HepG2 (cell line): Measurements from ENCODE around the gene MRPL38. TPM values are rescaled to one million over a fixed set of nuclear protein-coding genes. Genes with fewer than 3 reads are reported as not detected.

Source experiments
- ADNP ChIP-seq: sonication (generic); formaldehyde crosslinking; IDR thresholded peaks from 2 replicates; pipeline ENCODE4 v1.4.0; 2020; ENCODE audit warnings: missing genetic modification reagents
- ATF7 ChIP-seq, 2 experiments: fragments of 450-650 bp in 1 of 2; sonication (generic) in 1 of 2; formaldehyde crosslinking in 1 of 2; IDR thresholded peaks; 2 replicates each; pipeline versions ENCODE4 v1.4.0 to v1.6.1; 2016 to 2020; ENCODE audit warnings: antibody characterized with exemption in 1 of 2, mild to moderate bottlenecking in 1 of 2, missing genetic modification reagents in 1 of 2
- CENPT ChIP-seq: sonication (generic); formaldehyde crosslinking; IDR thresholded peaks from 2 replicates; pipeline ENCODE4 v1.8.0; 2022; ENCODE audit warnings: low read depth, mild to moderate bottlenecking, moderate library complexity, missing genetic modification reagents
- IRF2 ChIP-seq: IDR thresholded peaks from 2 replicates; pipeline ENCODE4 v1.6.1; 2018; ENCODE audit warnings: missing genetic modification reagents, missing compliant biosample characterization
- KLF15 ChIP-seq: sonication (generic); formaldehyde crosslinking; IDR thresholded peaks from 2 replicates; pipeline ENCODE4 v1.8.1; 2023; ENCODE audit warnings: borderline replicate concordance, mild to moderate bottlenecking, inconsistent platforms, missing genetic modification reagents, mixed read lengths
- MAZ ChIP-seq, 2 experiments: sonication (generic) in 1 of 2; formaldehyde crosslinking in 1 of 2; IDR thresholded peaks; 2 replicates each; pipeline versions ENCODE4 v1.5.0 to v1.6.1; 2012 to 2020; ENCODE audit warnings: low read depth in 2 of 2, mild to moderate bottlenecking in 2 of 2, borderline replicate concordance in 1 of 2, improper control_type of control experiment in 1 of 2, low read length in 1 of 2, missing genetic modification reagents in 1 of 2, moderate library complexity in 1 of 2
- PRDM4 ChIP-seq: sonication (generic); formaldehyde crosslinking; IDR thresholded peaks from 2 replicates; pipeline ENCODE4 v1.9.0; 2021; ENCODE audit warnings: missing genetic modification reagents, borderline replicate concordance
- TBP ChIP-seq: sonication (generic); formaldehyde crosslinking; IDR thresholded peaks from 2 replicates; pipeline ENCODE4 v1.5.0; 2020; ENCODE audit warnings: missing genetic modification reagents
- ZNF121 ChIP-seq: sonication (generic); formaldehyde crosslinking; IDR thresholded peaks from 2 replicates; pipeline ENCODE4 v1.5.0; 2020; ENCODE audit warnings: mild to moderate bottlenecking, missing genetic modification reagents
- ZNF547 ChIP-seq: sonication (generic); formaldehyde crosslinking; IDR thresholded peaks from 2 replicates; pipeline ENCODE4 v1.5.1; 2020; ENCODE audit warnings: mild to moderate bottlenecking, missing genetic modification reagents
- ZNF607 ChIP-seq: sonication (generic); formaldehyde crosslinking; IDR thresholded peaks from 2 replicates; pipeline ENCODE4 v1.5.1; 2020; ENCODE audit warnings: missing genetic modification reagents, mild to moderate bottlenecking, borderline replicate concordance
- ZSCAN29 ChIP-seq: sonication (generic); formaldehyde crosslinking; conservative IDR thresholded peaks from 2 replicates; pipeline ENCODE4 v1.4.0; 2020; ENCODE audit warnings: mild to moderate bottlenecking, missing genetic modification reagents
- polyA plus RNA-seq, 8 experiments: library from polyadenylated mRNA; depleted of rRNA in 3 of 8; stranded (reverse) in 7 of 8; unstranded in 1 of 8; fragments of >200 nt; fragmentation: Illumina TruSeq in 4 of 8; extraction: Trizol in 4 of 8; gene quantifications; 2 replicates each; pipeline versions ENCODE4 v1.2.1 to v1.2.3, GENCODE V29; 2011 to 2016; ENCODE audit warnings: low read depth in 4 of 8, missing spikeins in 1 of 8, mixed read lengths in 1 of 8; ENCODE audit not compliant: insufficient read depth in 1 of 8
- total RNA-seq, 5 experiments: library from RNA; depleted of rRNA; stranded (reverse); fragments of >200 nt; fragmentation: Illumina TruSeq; extraction: Trizol; gene quantifications; 2 replicates each; pipeline ENCODE4 v1.2.3, GENCODE V29; 2016; ENCODE audit warnings: low read depth in 1 of 5
- TF ChIP-seq, protein P1 (sequence below): sonication (generic); formaldehyde crosslinking; IDR thresholded peaks from 2 replicates; pipeline ENCODE4 v1.5.1; 2020; ENCODE audit warnings: missing genetic modification reagents, mild to moderate bottlenecking, borderline replicate concordance
- TF ChIP-seq, protein P2 (sequence below): fragments of 450-650 bp; IDR thresholded peaks from 2 replicates; pipeline ENCODE4 v1.6.1; 2017
- TF ChIP-seq, protein P3 (sequence below): sonication (generic); formaldehyde crosslinking; IDR thresholded peaks from 2 replicates; pipeline ENCODE4 v1.5.1; 2020; ENCODE audit warnings: missing genetic modification reagents, mild to moderate bottlenecking, borderline replicate concordance
- TF ChIP-seq, protein P4 (sequence below): sonication (generic); formaldehyde crosslinking; IDR thresholded peaks from 2 replicates; pipeline ENCODE4 v1.4.0; 2020; ENCODE audit warnings: missing genetic modification reagents, borderline replicate concordance
- TF ChIP-seq, protein P5 (sequence below): sonication (generic); formaldehyde crosslinking; conservative IDR thresholded peaks from 2 replicates; pipeline ENCODE4 v1.5.0; 2020; ENCODE audit warnings: missing genetic modification reagents

Gene MRPL38
- total and polyA plus RNA-seq, 2 of the 13 experiments (the other 11 are each of a cell fraction or from before 2014, with no cell fraction given): 83.7 to 125 TPM

GRCh38 chr17:75877752-75878173 lies 26.9 kb downstream of the MRPL38 start (continued):
- TF ChIP-seq, protein P1, sequence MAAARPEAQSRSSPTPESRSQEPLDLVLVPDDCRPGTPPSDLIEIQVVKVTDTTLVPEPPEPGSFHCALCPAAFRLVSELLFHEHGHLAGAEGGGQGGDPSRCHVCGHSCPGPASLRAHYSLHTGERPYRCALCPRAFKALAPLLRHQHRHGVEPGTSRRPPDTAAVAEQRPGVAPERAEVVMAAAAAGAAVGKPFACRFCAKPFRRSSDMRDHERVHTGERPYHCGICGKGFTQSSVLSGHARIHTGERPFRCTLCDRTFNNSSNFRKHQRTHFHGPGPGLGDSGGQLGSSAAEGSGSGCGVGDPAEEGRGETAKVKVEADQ (CRISPR knock-in tag): peak; percentile 87; the same call in 1 of the 2 replicates
- TF ChIP-seq, protein P2, sequence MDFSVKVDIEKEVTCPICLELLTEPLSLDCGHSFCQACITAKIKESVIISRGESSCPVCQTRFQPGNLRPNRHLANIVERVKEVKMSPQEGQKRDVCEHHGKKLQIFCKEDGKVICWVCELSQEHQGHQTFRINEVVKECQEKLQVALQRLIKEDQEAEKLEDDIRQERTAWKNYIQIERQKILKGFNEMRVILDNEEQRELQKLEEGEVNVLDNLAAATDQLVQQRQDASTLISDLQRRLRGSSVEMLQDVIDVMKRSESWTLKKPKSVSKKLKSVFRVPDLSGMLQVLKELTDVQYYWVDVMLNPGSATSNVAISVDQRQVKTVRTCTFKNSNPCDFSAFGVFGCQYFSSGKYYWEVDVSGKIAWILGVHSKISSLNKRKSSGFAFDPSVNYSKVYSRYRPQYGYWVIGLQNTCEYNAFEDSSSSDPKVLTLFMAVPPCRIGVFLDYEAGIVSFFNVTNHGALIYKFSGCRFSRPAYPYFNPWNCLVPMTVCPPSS: no peak
- TF ChIP-seq KLF15 (CRISPR knock-in tag) (peak; percentile 71; the same call in 1 of the 2 replicates), ADNP (peak; percentile 72; the same call in 1 of the 2 replicates), IRF2 (CRISPR knock-in tag) (no peak), ZNF607 (no peak), CENPT (CRISPR knock-in tag) (peak; percentile 86), ZSCAN29 (CRISPR knock-in tag) (no peak; the same call in 1 of the 2 replicates), MAZ (IDR thresholded peaks at IDR 0.05; ENCODE audit: borderline replicate concordance, low read depth, low read length) (0 out of 2 replicates have a peak, but pooled peaks have one; percentile 26), MAZ (CRISPR knock-in tag; IDR thresholded peaks at IDR 0.05; ENCODE audit: low read depth) (peak; percentile 75), ATF7 (IDR thresholded peaks at IDR 0.05) (no peak), ATF7 (CRISPR knock-in tag; IDR thresholded peaks at IDR 0.05) (peak; percentile 69; the same call in 1 of the 2 replicates), TBP (CRISPR knock-in tag) (0 out of 2 replicates have a peak, but pooled peaks have one; percentile 23), ZNF547 (CRISPR knock-in tag) (no peak; the same call in 1 of the 2 replicates), ZNF121 (peak; percentile 97), PRDM4 (CRISPR knock-in tag) (no peak)
- TF ChIP-seq, protein P3, sequence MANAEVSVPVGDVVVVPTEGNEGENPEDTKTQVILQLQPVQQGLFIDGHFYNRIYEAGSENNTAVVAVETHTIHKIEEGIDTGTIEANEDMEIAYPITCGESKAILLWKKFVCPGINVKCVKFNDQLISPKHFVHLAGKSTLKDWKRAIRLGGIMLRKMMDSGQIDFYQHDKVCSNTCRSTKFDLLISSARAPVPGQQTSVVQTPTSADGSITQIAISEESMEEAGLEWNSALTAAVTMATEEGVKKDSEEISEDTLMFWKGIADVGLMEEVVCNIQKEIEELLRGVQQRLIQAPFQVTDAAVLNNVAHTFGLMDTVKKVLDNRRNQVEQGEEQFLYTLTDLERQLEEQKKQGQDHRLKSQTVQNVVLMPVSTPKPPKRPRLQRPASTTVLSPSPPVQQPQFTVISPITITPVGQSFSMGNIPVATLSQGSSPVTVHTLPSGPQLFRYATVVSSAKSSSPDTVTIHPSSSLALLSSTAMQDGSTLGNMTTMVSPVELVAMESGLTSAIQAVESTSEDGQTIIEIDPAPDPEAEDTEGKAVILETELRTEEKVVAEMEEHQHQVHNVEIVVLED (CRISPR knock-in tag): no peak
- TF ChIP-seq, protein P4, sequence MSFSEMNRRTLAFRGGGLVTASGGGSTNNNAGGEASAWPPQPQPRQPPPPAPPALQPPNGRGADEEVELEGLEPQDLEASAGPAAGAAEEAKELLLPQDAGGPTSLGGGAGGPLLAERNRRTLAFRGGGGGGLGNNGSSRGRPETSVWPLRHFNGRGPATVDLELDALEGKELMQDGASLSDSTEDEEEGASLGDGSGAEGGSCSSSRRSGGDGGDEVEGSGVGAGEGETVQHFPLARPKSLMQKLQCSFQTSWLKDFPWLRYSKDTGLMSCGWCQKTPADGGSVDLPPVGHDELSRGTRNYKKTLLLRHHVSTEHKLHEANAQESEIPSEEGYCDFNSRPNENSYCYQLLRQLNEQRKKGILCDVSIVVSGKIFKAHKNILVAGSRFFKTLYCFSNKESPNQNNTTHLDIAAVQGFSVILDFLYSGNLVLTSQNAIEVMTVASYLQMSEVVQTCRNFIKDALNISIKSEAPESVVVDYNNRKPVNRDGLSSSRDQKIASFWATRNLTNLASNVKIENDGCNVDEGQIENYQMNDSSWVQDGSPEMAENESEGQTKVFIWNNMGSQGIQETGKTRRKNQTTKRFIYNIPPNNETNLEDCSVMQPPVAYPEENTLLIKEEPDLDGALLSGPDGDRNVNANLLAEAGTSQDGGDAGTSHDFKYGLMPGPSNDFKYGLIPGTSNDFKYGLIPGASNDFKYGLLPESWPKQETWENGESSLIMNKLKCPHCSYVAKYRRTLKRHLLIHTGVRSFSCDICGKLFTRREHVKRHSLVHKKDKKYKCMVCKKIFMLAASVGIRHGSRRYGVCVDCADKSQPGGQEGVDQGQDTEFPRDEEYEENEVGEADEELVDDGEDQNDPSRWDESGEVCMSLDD (CRISPR knock-in tag): peak; percentile 83
- TF ChIP-seq, protein P5, sequence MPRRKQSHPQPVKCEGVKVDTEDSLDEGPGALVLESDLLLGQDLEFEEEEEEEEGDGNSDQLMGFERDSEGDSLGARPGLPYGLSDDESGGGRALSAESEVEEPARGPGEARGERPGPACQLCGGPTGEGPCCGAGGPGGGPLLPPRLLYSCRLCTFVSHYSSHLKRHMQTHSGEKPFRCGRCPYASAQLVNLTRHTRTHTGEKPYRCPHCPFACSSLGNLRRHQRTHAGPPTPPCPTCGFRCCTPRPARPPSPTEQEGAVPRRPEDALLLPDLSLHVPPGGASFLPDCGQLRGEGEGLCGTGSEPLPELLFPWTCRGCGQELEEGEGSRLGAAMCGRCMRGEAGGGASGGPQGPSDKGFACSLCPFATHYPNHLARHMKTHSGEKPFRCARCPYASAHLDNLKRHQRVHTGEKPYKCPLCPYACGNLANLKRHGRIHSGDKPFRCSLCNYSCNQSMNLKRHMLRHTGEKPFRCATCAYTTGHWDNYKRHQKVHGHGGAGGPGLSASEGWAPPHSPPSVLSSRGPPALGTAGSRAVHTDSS (CRISPR knock-in tag): 0 out of 2 replicates have a peak, but pooled peaks have one; percentile 64
